Measurements from ENCODE around the gene PIGR.
A peak's percentile ranks its signal among the peaks of the same experiment; 100 is the strongest.

Gene PIGR

GRCh38 chr1:206946261-206946660 lies at the start of gene PIGR:
Gene PIGR, minus strand, starts transcription at chr1:206946466. Its CDS starts 5,935 bp downstream, at chr1:206940531.
- DNase-seq = no peak

DNA sequence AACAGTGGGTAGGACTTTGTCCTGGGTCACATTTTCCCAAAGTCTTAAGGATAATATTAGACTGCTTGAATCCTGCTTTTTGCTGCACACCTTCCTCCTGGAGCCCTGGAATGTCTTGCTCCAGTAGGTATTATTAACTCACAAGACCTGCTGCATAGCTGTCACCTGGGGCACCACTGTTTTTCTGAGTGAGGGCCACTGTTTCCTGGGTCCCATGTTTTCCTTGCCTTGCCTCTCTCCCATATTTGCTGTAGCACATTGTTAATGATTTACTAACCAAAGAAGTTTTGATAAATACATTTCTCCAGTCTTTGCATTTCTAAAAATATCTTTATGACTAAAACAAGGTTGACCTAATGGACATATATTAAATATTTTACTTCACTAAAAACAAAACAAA lies 46.5 kb upstream of the PIGR start:
- DNase-seq = no peak

DNA sequence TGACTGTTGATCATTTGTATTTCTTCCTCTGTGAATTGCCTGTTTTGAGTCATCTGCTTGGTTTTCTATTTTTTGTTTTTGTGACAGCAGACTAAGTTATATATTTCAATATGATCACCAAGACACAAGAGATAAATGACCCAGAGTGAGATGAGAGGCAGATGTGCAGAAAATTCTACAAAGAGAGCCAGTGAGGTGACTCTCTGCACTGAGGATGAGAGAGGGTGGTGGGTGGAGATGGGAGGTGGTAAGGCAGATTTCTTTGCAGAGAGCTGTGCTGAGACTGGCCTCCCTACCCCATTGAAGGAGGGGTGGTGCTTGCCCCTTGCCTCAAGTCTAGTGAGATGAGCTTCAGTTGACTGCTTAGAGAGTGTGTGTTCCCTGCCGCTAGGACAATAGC lies 41.6 kb upstream of the PIGR start:
- DNase-seq = no peak

- no peak for DNase-seq
These were observed 40.6 kb upstream of the PIGR start for GRCh38 chr1:206986885-206987284.

- no peak for DNase-seq
These were observed 40.1 kb upstream of the PIGR start for GRCh38 chr1:206986402-206986801.

GRCh38 chr1:206985162-206985749 lies 39.0 kb upstream of the PIGR start:
- DNase-seq = no peak

DNA sequence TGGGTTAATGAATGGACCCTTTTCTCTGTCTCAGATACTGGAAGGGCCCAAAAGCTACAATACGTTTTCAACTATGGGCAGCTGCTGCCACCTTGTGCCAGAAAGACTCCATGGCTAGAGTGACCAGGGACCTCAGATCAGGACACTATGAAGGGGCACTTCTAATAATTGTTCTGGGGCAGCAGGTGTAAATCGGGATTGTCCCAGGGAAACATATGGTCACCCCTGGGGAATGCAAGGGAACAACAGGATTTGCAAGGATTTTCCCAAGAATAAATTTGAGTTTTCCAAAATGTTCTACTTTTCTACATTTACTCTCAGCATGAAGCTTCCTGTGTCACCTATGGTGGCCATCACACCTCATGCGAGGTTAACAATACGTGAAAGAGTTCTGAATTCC lies 36.0 kb upstream of the PIGR start:
- DNase-seq = peak; percentile 48

- DNase-seq = no peak
These were observed 33.2 kb upstream of the PIGR start for GRCh38 chr1:206979379-206980043.

GRCh38 chr1:206978259-206978658 lies 32.0 kb upstream of the PIGR start:
- no peak for DNase-seq

DNA sequence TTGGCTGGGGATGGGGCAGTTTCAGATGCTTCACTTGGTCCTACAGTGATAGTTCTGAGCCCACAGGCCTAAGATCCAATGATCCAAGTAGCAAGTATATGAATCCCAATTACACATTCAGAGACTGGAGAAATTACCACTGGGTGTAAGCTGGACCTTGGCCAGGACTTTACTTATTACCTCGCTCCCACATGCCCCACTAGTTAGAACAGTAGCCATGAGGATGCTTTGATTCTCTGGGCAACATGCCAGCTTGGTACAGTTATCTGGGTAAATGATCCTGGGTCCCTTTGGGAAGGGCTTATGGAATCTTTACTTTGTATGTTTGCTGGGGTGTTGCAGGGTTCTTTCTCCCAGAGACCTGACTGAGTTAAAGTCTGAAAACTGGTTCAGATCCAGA lies 29.0 kb upstream of the PIGR start:
- DNase-seq = no peak

DNA sequence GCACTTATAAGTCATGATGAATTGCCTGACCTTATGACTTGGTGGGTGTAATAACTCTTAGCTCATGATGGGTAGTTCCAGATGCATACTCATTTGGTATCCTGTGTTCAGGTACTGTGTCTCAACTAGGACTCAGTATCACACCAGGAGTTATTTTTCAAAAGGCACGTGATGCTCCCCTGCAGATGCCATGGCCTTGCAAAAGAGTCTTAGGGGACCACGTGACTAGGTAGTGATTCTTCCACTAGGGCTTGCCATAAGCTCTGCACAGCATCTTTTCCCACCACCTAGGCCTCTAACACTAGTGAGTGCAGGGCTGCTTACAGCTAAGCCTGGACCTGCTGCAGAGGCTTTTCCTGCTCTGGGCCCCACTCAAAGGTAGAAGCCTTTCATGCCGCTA lies 27.9 kb upstream of the PIGR start:
- no peak for DNase-seq

- DNase-seq = no peak
These were observed 26.5 kb upstream of the PIGR start for GRCh38 chr1:206972728-206973127.

DNA sequence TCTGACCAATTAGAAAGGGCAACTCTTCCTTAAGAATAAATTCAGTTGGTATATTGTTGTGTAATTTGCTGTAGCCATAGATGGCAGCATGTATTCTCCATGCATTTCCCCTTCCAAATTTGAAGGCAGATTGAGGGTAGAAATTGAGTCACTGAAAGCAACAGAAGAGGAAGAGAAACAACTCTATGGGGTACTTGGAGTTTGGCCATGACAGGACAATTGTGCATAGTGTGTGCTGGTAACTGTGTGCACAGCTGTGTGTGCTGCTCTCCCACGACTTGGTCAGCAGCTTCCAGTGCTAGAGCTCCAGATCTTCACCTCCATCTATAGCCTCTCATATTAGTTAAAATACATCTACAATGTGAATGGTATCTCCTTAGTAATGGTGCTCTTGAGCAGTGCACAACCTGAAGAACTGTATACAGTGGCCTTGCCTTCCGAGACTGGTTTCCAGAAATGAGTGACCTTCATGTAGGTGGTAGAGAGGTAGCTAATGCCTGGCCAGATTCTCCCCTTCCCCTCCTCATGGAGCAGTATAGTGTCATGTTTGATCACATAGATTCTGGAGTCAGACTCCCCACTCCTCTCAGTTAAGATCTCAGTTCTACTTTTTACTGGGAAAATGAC lies 24.9 kb upstream of the PIGR start:
- DNase-seq = no peak

- DNase-seq = no peak
These were observed 24.2 kb upstream of the PIGR start, which contains the start of gene FCAMR for GRCh38 chr1:206970446-206970845. Gene FCAMR, minus strand, starts transcription at chr1:206970460. Its CDS starts 335 bp downstream, at chr1:206970125.

GRCh38 chr1:206969090-206969489 lies 22.8 kb upstream of the PIGR start:
- DNase-seq = no peak

GRCh38 chr1:206967096-206967849 lies 21.0 kb upstream of the PIGR start:
- no peak for DNase-seq

GRCh38 chr1:206965781-206966180 lies 19.5 kb upstream of the PIGR start:
- DNase-seq = no peak

GRCh38 chr1:206963740-206964139 lies 17.5 kb upstream of the PIGR start:
- DNase-seq = no peak

- no peak for DNase-seq
These were observed 16.9 kb upstream of the PIGR start for GRCh38 chr1:206963119-206963712.

DNA sequence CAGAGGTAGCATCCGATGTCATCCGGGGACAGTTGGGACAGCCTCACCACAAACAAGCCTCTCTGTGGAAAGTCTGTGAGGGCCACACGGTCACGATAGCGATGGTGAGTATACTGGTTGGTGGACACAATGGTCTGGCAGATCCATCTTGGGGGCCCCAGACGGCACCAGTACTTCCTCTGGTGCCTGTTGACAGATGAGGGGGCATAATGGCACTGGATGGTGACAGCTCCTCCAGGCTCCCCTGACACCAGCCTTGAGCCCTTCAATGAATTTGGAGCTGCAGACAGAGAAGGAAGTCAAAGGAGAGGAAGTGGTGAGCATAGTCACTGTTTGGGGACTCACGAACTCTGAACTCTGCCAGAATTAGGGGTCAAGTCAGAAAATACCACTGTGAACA lies 16.0 kb upstream of the PIGR start:
- no peak for DNase-seq

GRCh38 chr1:206961668-206962067 lies 15.4 kb upstream of the PIGR start:
- DNase-seq = no peak

- no peak for DNase-seq
These were observed 14.6 kb upstream of the PIGR start for GRCh38 chr1:206960676-206961386.

DNA sequence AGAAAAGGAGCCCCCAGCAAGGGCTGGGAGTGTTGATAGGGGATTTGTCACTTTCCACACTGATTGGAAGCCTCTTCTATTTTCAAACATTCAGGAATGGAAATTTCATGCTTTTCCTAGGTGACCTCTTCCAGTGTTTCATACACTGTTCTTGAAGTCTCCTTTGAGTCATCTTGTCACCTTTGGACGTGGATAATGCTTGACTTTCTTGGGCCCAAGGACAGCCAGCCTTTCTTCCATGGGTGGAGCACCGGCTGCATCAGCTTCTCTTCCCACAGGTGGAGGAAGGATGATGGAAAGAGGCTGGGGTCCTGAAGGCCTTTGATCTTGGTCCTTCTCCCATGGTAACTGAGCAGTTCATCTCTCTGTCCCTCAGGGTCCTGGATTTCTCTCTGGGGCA lies 11.9 kb upstream of the PIGR start:
- DNase-seq = no peak

Data from activated CD4-positive, alpha-beta T cell treated with anti-CD3 and anti-CD28 coated beads for 1 hour (primary cell).